ENCODE data around the gene MT1M.

GRCh38 chr16:56630134-56630533, 2.3 kb upstream of the MT1M start:
- TF ChIP-seq POLR2AphosphoS5 (IDR thresholded peaks at IDR 0.05; ENCODE audit: low read length) (no peak), BCL11A (IDR thresholded peaks at IDR 0.05; ENCODE audit: low read depth, low read length) (no peak), NFIC (IDR thresholded peaks at IDR 0.05; ENCODE audit: low read depth, low read length) (no peak), HDGF (IDR thresholded peaks at IDR 0.05) (no peak), SRF (IDR thresholded peaks at IDR 0.05; ENCODE audit: low read depth in 2 of 2, low read length in 2 of 2) (no peak), TCF7 (IDR thresholded peaks at IDR 0.05; ENCODE audit: borderline replicate concordance) (no peak), TAF1 (IDR thresholded peaks at IDR 0.05; ENCODE audit: borderline replicate concordance, low read depth, low read length) (no peak), SMARCA5 (IDR thresholded peaks at IDR 0.05) (no peak), ATF3 (IDR thresholded peaks at IDR 0.05; ENCODE audit: borderline replicate concordance, extremely low read depth, low read depth, low read length) (no peak), NR2C2 (IDR thresholded peaks at IDR 0.05; ENCODE audit: borderline replicate concordance, control insufficient read depth, insufficient read length, low read depth) (no peak)
- TF ChIP-seq, protein P1, sequence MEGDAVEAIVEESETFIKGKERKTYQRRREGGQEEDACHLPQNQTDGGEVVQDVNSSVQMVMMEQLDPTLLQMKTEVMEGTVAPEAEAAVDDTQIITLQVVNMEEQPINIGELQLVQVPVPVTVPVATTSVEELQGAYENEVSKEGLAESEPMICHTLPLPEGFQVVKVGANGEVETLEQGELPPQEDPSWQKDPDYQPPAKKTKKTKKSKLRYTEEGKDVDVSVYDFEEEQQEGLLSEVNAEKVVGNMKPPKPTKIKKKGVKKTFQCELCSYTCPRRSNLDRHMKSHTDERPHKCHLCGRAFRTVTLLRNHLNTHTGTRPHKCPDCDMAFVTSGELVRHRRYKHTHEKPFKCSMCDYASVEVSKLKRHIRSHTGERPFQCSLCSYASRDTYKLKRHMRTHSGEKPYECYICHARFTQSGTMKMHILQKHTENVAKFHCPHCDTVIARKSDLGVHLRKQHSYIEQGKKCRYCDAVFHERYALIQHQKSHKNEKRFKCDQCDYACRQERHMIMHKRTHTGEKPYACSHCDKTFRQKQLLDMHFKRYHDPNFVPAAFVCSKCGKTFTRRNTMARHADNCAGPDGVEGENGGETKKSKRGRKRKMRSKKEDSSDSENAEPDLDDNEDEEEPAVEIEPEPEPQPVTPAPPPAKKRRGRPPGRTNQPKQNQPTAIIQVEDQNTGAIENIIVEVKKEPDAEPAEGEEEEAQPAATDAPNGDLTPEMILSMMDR (IDR thresholded peaks at IDR 0.05 in 2 of 3, conservative IDR thresholded peaks at IDR 0.05 in 1 of 3; ENCODE audit: control insufficient read depth in 2 of 3, extremely low read depth in 1 of 3, insufficient read depth in 1 of 3, low read depth in 3 of 3, low read length in 3 of 3) = peak; percentile 3 to 34 (median 22); a peak in 3 of 6 replicates
